ENCODE data around the gene SNTB2.

DNA sequence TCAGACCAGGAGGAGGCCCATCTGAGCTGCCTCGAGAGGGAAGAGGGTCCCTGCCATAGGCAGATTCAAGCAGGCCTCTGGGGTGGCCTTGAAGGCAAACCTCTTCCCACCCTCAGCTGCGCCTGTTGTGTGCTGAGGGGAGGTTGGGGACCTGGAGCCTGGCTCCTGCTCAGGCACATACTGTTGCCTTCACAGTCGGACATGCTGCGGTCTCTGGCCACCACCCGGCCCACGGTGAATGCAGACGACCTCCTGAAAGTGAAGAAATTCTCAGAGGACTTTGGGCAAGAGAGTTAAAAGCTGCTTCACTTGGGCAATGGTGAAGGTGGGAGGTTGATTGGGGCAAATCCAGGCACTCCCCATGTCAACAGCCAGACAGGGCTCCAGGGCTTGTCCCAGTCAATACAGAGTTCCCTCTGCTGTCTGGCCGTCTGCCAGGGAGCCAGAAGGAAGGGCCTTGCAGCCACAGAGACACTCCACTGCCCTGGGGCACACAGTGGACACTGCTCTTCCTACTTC is 137.1 kb downstream of the SNTB2 start:
- TF ChIP-seq SRSF1 (optimal IDR thresholded peaks at IDR 0.05; ENCODE audit: low read depth, low read length) (no peak), SRF (IDR thresholded peaks at IDR 0.05; ENCODE audit: low read depth, low read length) (no peak), ZBTB7A (CRISPR knock-in tag; IDR thresholded peaks at IDR 0.05) (no peak), MAZ (IDR thresholded peaks at IDR 0.05; ENCODE audit: borderline replicate concordance, low read depth, low read length) (no peak), MAZ (CRISPR knock-in tag; IDR thresholded peaks at IDR 0.05; ENCODE audit: low read depth) (no peak), EZH2 (conservative IDR thresholded peaks at IDR 0.05; ENCODE audit: low read depth, low read length) (no peak), ZNF607 (CRISPR knock-in tag; IDR thresholded peaks at IDR 0.05; ENCODE audit: borderline replicate concordance) (no peak), CREB1 (IDR thresholded peaks at IDR 0.05) (no peak), CREB1 (CRISPR knock-in tag; IDR thresholded peaks at IDR 0.05) (no peak), RARG (CRISPR knock-in tag; IDR thresholded peaks at IDR 0.05; ENCODE audit: low read depth) (no peak)
- TF ChIP-seq, protein P1, sequence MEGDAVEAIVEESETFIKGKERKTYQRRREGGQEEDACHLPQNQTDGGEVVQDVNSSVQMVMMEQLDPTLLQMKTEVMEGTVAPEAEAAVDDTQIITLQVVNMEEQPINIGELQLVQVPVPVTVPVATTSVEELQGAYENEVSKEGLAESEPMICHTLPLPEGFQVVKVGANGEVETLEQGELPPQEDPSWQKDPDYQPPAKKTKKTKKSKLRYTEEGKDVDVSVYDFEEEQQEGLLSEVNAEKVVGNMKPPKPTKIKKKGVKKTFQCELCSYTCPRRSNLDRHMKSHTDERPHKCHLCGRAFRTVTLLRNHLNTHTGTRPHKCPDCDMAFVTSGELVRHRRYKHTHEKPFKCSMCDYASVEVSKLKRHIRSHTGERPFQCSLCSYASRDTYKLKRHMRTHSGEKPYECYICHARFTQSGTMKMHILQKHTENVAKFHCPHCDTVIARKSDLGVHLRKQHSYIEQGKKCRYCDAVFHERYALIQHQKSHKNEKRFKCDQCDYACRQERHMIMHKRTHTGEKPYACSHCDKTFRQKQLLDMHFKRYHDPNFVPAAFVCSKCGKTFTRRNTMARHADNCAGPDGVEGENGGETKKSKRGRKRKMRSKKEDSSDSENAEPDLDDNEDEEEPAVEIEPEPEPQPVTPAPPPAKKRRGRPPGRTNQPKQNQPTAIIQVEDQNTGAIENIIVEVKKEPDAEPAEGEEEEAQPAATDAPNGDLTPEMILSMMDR (CRISPR knock-in tag; IDR thresholded peaks at IDR 0.05): 0 out of 2 replicates have a peak, but pooled peaks have one; percentile 5
